Posterior cingulate gyrus (tissue), 11 donors: Measurements from ENCODE around the gene INCA1.

Experiments
- DNase-seq, 10 donors: peaks; one replicate each; pipeline versions ENCODE4 v3.0.0 to v3.0.0-alpha.2; 2020 to 2021; ENCODE audit warnings: mixed read lengths in 3 of 10
- intact Hi-C: fragments of 100-400 bp; cut with DNase I; formaldehyde crosslinking; loops from one replicate; pipeline ENCODE4 v1.15.1; 2023

INCA1 gene

DNA sequence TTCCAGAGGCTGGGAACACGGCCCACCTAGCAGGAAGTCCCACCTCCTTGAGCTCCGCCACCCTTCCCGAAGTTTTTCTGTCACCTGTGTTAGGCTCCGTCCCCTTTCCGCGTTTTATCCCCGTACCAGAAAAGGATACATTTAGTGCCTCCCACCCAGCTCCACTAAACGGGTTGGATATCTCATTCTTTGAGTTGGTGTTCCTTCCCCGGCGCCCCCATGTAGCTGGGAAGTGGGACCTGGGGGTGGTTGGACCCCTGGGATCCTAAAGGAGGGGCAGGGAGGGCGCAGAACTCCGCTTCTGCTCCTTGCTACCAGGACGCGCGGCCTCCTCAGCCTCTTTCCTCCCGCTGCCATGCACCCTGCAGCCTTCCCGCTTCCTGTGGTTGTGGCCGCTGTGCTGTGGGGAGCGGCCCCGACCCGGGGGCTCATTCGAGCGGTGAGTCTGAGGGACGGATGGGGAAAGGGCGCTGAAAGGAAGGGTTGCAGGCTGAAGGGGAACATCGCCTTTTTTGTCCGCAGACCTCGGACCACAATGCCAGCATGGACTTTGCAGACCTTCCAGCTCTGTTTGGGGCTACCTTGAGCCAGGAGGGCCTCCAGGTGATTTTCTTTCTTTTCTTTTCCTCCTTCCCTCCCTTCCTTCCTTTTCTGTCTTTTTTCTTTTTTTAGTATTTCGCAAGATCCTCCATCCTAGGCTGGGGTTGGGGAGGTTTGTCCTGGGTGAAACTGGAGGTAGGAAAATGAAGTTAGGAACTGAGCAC lies 56.6 kb downstream of the INCA1 start:
- DNase-seq: peak in 9 of 10 donors; percentile 72 to 96 (median 82)
- intact Hi-C loops: loop anchor here (2.0 kb wide), 1 partner anchor 26 kb away; the partner anchor contains the start of gene SPAG7

DNA sequence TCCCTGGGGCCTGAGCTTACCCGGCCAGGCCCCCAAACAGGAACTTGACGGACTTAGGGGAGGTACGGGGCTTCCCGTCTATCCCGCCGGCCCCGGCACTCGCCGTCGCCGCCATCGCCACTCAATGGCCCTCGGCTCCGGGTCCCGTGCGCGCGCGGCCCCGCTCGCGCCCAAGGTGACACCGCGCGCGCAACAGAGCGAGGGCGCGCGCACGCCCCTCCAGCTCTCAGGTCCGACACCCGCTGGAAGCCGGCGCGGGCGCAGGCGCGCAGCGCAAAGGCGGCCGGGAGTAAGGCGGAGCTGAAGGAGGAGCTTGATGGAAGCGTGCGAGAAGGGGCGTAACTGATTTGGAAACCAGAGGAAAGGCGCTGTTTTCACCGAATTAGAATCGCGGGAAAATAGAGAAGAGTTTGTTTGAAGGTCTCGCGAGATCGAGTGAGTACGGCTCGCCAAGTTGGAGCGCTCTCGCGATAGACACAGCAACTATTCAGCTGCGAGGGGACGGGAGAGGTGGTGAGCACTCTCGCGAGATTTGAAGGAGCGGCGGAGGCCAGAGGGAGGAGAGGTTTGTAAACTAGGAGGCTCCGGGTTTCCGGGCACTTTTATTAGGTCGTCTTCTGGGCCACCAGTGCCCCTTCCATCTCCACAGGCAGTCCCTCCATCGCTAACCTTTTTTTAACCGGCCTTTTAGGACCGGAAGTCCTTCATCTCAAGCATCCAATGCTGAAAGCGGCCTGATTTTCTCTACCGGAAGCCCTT lies 57.3 kb downstream of the INCA1 start, which contains the start of the genes RNF167 and SLC25A11:
RNF167 (plus strand) TSS at position 473 of the 759 bp plus-strand sequence. CDS start 642 bp downstream, outside the sequence.
SLC25A11 (minus strand) TSS at position 251 of the 759 bp plus-strand sequence; CDS start at position 115, 136 bp downstream.
- DNase-seq: peak; percentile 90 to 99 (median 94)
- intact Hi-C loops: loop anchor here (2.0 kb wide), 1 partner anchor 27 kb away; the partner anchor contains the start of gene SPAG7

DNA sequence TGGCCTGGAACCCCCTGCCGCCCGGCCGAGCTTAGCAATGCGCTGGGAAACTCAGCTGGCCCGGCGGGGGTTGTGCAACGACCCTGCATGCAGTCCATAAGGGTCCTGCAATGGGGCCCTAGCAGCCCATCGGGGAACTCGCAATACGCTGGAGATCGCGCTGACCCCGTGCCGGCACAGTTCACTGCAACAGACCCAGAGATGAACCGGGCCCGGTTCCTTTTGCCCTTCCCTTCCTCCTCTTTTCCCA lies 57.9 kb downstream of the INCA1 start:
- DNase-seq: peak in 1 of 10 donors; percentile 85

DNA sequence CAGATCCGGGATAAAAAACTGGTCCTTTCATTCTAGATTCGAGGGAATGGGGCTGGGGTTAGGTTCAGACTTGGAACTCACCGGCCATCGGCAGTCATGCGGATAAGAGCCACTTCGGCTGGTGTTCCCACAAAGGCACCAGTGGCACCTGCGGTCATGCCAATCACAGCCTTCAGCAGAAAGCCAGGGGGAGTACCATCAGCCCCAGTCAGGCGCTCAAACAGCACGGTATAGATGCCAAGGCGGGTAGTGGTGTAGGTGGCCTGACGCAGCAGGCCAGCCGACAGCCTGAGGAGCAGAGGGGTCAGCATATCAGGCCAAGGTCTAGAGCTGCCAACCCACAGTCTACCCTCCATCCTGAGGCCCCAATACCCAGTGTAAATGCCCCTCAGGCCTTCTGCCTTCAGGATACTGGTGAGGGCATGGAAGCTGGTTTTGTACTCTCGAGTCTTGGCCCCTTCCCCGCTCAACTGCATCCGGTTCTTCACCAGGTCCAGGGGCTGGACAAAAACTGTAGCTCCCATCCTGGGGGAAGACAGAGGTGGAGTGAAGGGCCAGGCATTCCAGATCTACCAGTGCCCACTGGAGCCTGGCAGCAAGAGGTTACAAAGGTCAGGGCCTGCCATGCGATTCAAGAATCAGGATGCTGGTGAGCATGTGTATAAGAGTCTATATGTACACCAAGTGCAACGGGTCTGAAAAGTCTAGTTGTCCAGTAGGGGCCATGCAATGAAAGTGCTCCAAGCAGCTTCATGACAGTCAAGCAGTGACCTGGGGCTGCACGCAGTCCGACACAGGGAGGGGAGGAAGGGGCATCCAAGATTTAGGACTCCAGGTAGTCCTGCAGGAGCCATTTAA lies 58.4 kb downstream of the INCA1 start:
- intact Hi-C loops: no loop called here
- DNase-seq: peak in 2 of 10 donors; percentile 37 to 46

More for the DNA sequence above, 57.9 kb downstream of the INCA1 start:
- intact Hi-C loops: no loop called here
